CMK (cell line): ENCODE results near the gene MAP4K2.
"Not testable (repeated sequence)": the region's sequence is repeated elsewhere in the genome, so short reads cannot be mapped to it uniquely, and the experiment has no call there.

Source experiments
- DNase-seq: peaks from one replicate; pipeline ENCODE4 v3.0.0-alpha.2; 2010; ENCODE audit warnings: low read depth

The MAP4K2 gene

GRCh38 chr11:64803158-64803845, at the start of gene MAP4K2:
Gene MAP4K2, minus strand, starts transcription at chr11:64803214. Its CDS starts 65 bp downstream, at chr11:64803149.
- DNase-seq, result no peak

- no peak for DNase-seq
Measured at GRCh38 chr11:64851831-64852351, 48.9 kb upstream of the MAP4K2 start.

GRCh38 chr11:64850979-64851567, 48.1 kb upstream of the MAP4K2 start:
- DNase-seq, result no peak

GRCh38 chr11:64849598-64850356, 46.8 kb upstream of the MAP4K2 start:
- no peak for DNase-seq

GRCh38 chr11:64848826-64849597, 46.0 kb upstream of the MAP4K2 start:
- DNase-seq, result no peak

GRCh38 chr11:64848214-64848825, 45.3 kb upstream of the MAP4K2 start:
- no peak for DNase-seq

GRCh38 chr11:64846998-64847666, 44.1 kb upstream of the MAP4K2 start:
- DNase-seq, result peak; percentile 88

- DNase-seq, result not testable (repeated sequence)
Measured at GRCh38 chr11:64845776-64846129, 42.7 kb upstream of the MAP4K2 start.

GRCh38 chr11:64845129-64845775, 42.2 kb upstream of the MAP4K2 start:
- DNase-seq, result peak; percentile 29

GRCh38 chr11:64844330-64845128, 41.5 kb upstream of the MAP4K2 start, which contains the start of gene CDC42BPG:
Gene CDC42BPG, minus strand, starts transcription at chr11:64844653. Its CDS starts 84 bp downstream, at chr11:64844569.
- peak; percentile 37 for DNase-seq

GRCh38 chr11:64843686-64844329, 40.8 kb upstream of the MAP4K2 start:
- no peak for DNase-seq

- DNase-seq, result no peak
Measured at GRCh38 chr11:64842851-64843685, 40.1 kb upstream of the MAP4K2 start.

- DNase-seq, result no peak
Measured at GRCh38 chr11:64842366-64842759, 39.3 kb upstream of the MAP4K2 start.

GRCh38 chr11:64841592-64842365, 38.8 kb upstream of the MAP4K2 start:
- no peak for DNase-seq

- no peak for DNase-seq
Measured at GRCh38 chr11:64839887-64840782, 37.1 kb upstream of the MAP4K2 start.

GRCh38 chr11:64839335-64839734, 36.3 kb upstream of the MAP4K2 start:
- no peak for DNase-seq
